IMR-90 (cell line): ENCODE measurements around the gene SERPINB8. TPM values are rescaled to one million over a fixed set of nuclear protein-coding genes. Genes with fewer than 3 reads are reported as not detected.

ENCODE experiments used
- ATAC-seq: fragments of 200-7000 bp; cut with Tn5 transposase; 2 replicates; pipeline ENCODE4 v1.9.1; 2020; ENCODE audit warnings: low read depth, mild to moderate bottlenecking, moderate library complexity
- BruUV-seq: library from RNA; stranded (reverse); fragments of 400-500 nt; replicated peaks from 2 replicates; lab custom pipeline; 2021; lab: Mats Ljungman, UMichigan
- CTCF ChIA-PET: fragments of 300-600 bp; formaldehyde crosslinking; extraction: SDS; loops from one replicate; lab custom pipeline; 2021; ENCODE audit warnings: antibody characterized with exemption; lab: Yijun Ruan, JAX
- POLR2A ChIA-PET: fragments of 300-600 bp; sonication (Branson Sonifier 250); formaldehyde crosslinking; loops from one replicate; lab custom pipeline; 2022; ENCODE audit warnings: antibody characterized with exemption; ENCODE audit not compliant: unreplicated experiment; lab: Charles Lee
- DNase-seq: peaks from one replicate; pipeline ENCODE4 v3.0.0; 2013
- H2AFZ ChIP-seq: replicated peaks from 2 replicates; pipeline ENCODE3; 2013; ENCODE audit warnings: low read length, mild to moderate bottlenecking; ENCODE audit not compliant: poor library complexity
- H2AK5ac ChIP-seq: 2 replicates; pipeline ENCODE4 v1.6.1; 2013; ENCODE audit warnings: low read depth, low read length, inconsistent platforms
- H2AK9ac ChIP-seq: replicated peaks from 2 replicates; pipeline ENCODE3; 2013; ENCODE audit warnings: mild to moderate bottlenecking, low read depth, low read length, moderate library complexity; ENCODE audit not compliant: poor library complexity
- H2BK120ac ChIP-seq: 2 replicates; pipeline ENCODE4 v1.6.1; 2013; ENCODE audit warnings: low read depth, low read length, inconsistent platforms
- H2BK15ac ChIP-seq: 3 replicates; pipeline ENCODE4 v1.6.1; 2013; ENCODE audit warnings: low read depth, low read length, inconsistent platforms
- H2BK20ac ChIP-seq: 2 replicates; pipeline ENCODE4 v1.6.1; 2013; ENCODE audit warnings: low read depth, mild to moderate bottlenecking, inconsistent platforms, low read length, moderate library complexity
- H2BK5ac ChIP-seq: 2 replicates; pipeline ENCODE4 v1.6.1; 2013; ENCODE audit warnings: mild to moderate bottlenecking, low read depth, low read length, inconsistent platforms; ENCODE audit not compliant: poor library complexity, severe bottlenecking
- H3K14ac ChIP-seq: replicated peaks from 2 replicates; pipeline ENCODE4 v1.6.1; 2013; ENCODE audit warnings: low read depth, low read length, inconsistent platforms
- H3K18ac ChIP-seq: 2 replicates; pipeline ENCODE4 v1.6.1; 2013; ENCODE audit warnings: low read depth, low read length, control low read depth
- H3K23ac ChIP-seq: 2 replicates; pipeline ENCODE4 v1.6.1; 2013; ENCODE audit warnings: low read depth, low read length, inconsistent platforms
- H3K27ac ChIP-seq: 2 replicates; pipeline ENCODE4 v1.5.1; 2013; ENCODE audit warnings: mild to moderate bottlenecking, control low read depth, low read length; ENCODE audit not compliant: insufficient read depth
- H3K27me3 ChIP-seq: 2 replicates; pipeline ENCODE4 v1.6.1; 2013; ENCODE audit warnings: low read length; ENCODE audit not compliant: control insufficient read depth, insufficient read depth
- H3K36me3 ChIP-seq: 2 replicates; pipeline ENCODE4 v1.6.1; 2013; ENCODE audit warnings: low read length, mixed read lengths; ENCODE audit not compliant: control insufficient read depth, insufficient read depth
- H3K4ac ChIP-seq: 2 replicates; pipeline ENCODE4 v1.6.1; 2013; ENCODE audit warnings: low read depth, low read length, inconsistent platforms
- H3K4me1 ChIP-seq: 2 replicates; pipeline ENCODE4 v1.6.1; 2013; ENCODE audit warnings: low read length, mixed read lengths; ENCODE audit not compliant: control insufficient read depth, insufficient read depth
- H3K4me2 ChIP-seq: 2 replicates; pipeline ENCODE4 v1.6.1; 2013; ENCODE audit warnings: low read depth, mild to moderate bottlenecking, control low read depth, low read length, moderate library complexity
- H3K4me3 ChIP-seq: 2 replicates; pipeline ENCODE4 v1.5.1; 2013; ENCODE audit warnings: low read depth, mild to moderate bottlenecking, control low read depth, low read length, moderate library complexity; ENCODE audit not compliant: insufficient read depth
- H3K56ac ChIP-seq: 2 replicates; pipeline ENCODE4 v1.6.1; 2013; ENCODE audit warnings: low read length, inconsistent platforms; ENCODE audit not compliant: insufficient read depth; ENCODE audit errors: extremely low read depth
- H3K79me1 ChIP-seq, 2 experiments: 2 replicates each; pipeline ENCODE4 v1.6.1; 2013; ENCODE audit warnings: low read length in 2 of 2, inconsistent platforms in 1 of 2, low read depth in 1 of 2
- H3K9ac ChIP-seq: 2 replicates; pipeline ENCODE4 v1.6.1; 2013; ENCODE audit warnings: low read depth, low read length, control low read depth
- H3K9me1 ChIP-seq: 2 replicates; pipeline ENCODE4 v1.6.1; 2013; ENCODE audit warnings: low read length, inconsistent platforms; ENCODE audit not compliant: insufficient read depth
- H3K9me3 ChIP-seq: 2 replicates; pipeline ENCODE4 v1.6.1; 2013; ENCODE audit warnings: low read length; ENCODE audit not compliant: control insufficient read depth, insufficient read depth
- H4K20me1 ChIP-seq: 2 replicates; pipeline ENCODE4 v1.6.1; 2013; ENCODE audit warnings: low read length, inconsistent platforms; ENCODE audit not compliant: insufficient read depth
- H4K5ac ChIP-seq: 2 replicates; pipeline ENCODE4 v1.6.1; 2013; ENCODE audit warnings: mild to moderate bottlenecking, low read depth, low read length, control low read depth
- H4K8ac ChIP-seq, 2 experiments: 2 replicates each; pipeline ENCODE4 v1.6.1; 2013; ENCODE audit warnings: low read depth in 2 of 2, low read length in 2 of 2, control low read depth in 1 of 2, inconsistent platforms in 1 of 2
- H4K91ac ChIP-seq: 2 replicates; pipeline ENCODE4 v1.6.1; 2013; ENCODE audit warnings: low read depth, low read length, inconsistent platforms; ENCODE audit not compliant: insufficient read depth
- BHLHE40 ChIP-seq: fragments of 150-350 bp; IDR thresholded peaks from 2 replicates; pipeline ENCODE4 v1.6.1; 2016; ENCODE audit warnings: mild to moderate bottlenecking, low read depth, low read length
- CEBPB ChIP-seq: IDR thresholded peaks from 2 replicates; pipeline ENCODE4 v1.6.1; 2012; ENCODE audit warnings: low read depth, low read length, improper control_type of control experiment
- FOS ChIP-seq: fragments of 150-350 bp; IDR thresholded peaks from 2 replicates; pipeline ENCODE4 v1.6.1; 2016; ENCODE audit warnings: low read depth, low read length
- MAFK ChIP-seq: IDR thresholded peaks from 2 replicates; pipeline ENCODE4 v1.6.1; 2012; ENCODE audit warnings: low read depth, low read length, improper control_type of control experiment
- MAZ ChIP-seq: IDR thresholded peaks from 2 replicates; pipeline ENCODE4 v1.6.1; 2012; ENCODE audit warnings: low read depth, mild to moderate bottlenecking, low read length, improper control_type of control experiment, moderate library complexity, borderline replicate concordance
- MXI1 ChIP-seq: IDR thresholded peaks from 2 replicates; pipeline ENCODE4 v1.6.1; 2012; ENCODE audit warnings: low read depth, mild to moderate bottlenecking, low read length, moderate library complexity, borderline replicate concordance
- NFE2L2 ChIP-seq: fragments of 150-350 bp; IDR thresholded peaks from 2 replicates; pipeline ENCODE4 v1.6.1; 2016; ENCODE audit warnings: low read depth, mild to moderate bottlenecking, low read length
- POLR2A ChIP-seq: IDR thresholded peaks from 2 replicates; pipeline ENCODE4 v1.6.1; 2012; ENCODE audit warnings: mild to moderate bottlenecking, low read depth, low read length
- RAD21 ChIP-seq: IDR thresholded peaks from 2 replicates; pipeline ENCODE4 v1.6.1; 2012; ENCODE audit warnings: low read length, improper control_type of control experiment
- RCOR1 ChIP-seq: IDR thresholded peaks from 2 replicates; pipeline ENCODE4 v1.6.1; 2012; ENCODE audit warnings: mild to moderate bottlenecking, low read length, improper control_type of control experiment; ENCODE audit not compliant: insufficient replicate concordance
- RFX5 ChIP-seq: IDR thresholded peaks from 2 replicates; pipeline ENCODE4 v1.8.0; 2012; ENCODE audit warnings: low read depth, mild to moderate bottlenecking, low read length, moderate library complexity
- USF2 ChIP-seq: fragments of 150-350 bp; IDR thresholded peaks from 2 replicates; pipeline ENCODE4 v1.6.1; 2017; ENCODE audit warnings: mild to moderate bottlenecking, antibody characterized with exemption, low read length, low read depth
- WGBS, 2 experiments: methylation state at CpG; one replicate each; pipeline versions ENCODE4 v1.1.5 to v1.1.7; 2013; ENCODE audit warnings: missing lambda C conversion rate in 2 of 2; ENCODE audit not compliant: insufficient read length in 1 of 2; ENCODE audit errors: extremely low coverage in 2 of 2; 5-methylcytosine and 5-hydroxymethylcytosine counted together
- dilution Hi-C: fragments of 300-500 bp; cut with HindIII; formaldehyde crosslinking; loops from one replicate; pipeline ENCODE4 v1.14.3; 2018; ENCODE audit warnings: low sequenced_read_pairs; ENCODE audit not compliant: unreplicated experiment
- in situ Hi-C: fragments of 300-500 bp; cut with MboI; formaldehyde crosslinking; loops from 3 replicates; pipeline ENCODE4 v1.14.3; 2019; ENCODE audit warnings: low sequenced_read_pairs, inconsistent platforms, mixed read lengths
- intact Hi-C: fragments of 100-400 bp; cut with micrococcal nuclease; formaldehyde crosslinking; loops from 2 replicates; pipeline ENCODE4 v1.10.0; 2022
- polyA plus RNA-seq, 3 experiments: library from polyadenylated mRNA; depleted of rRNA; stranded (reverse); fragments of >200 nt; gene quantifications; 2 replicates each; pipeline ENCODE4 v1.2.3, GENCODE V29; 2012; ENCODE audit warnings: low replicate concordance in 1 of 3
- total RNA-seq: library from RNA; depleted of rRNA; stranded (reverse); fragments of >200 nt; gene quantifications from 2 replicates; pipeline ENCODE4 v1.2.3, GENCODE V29; 2012
- TF ChIP-seq, protein P1 (sequence below): fragments of 150-350 bp; IDR thresholded peaks from 2 replicates; pipeline ENCODE4 v1.6.1; 2016; ENCODE audit warnings: low read depth, mild to moderate bottlenecking, low read length, moderate library complexity, borderline replicate concordance

Gene SERPINB8
- total and polyA plus RNA-seq, 2 of the 4 experiments (the other 2 are of a cell fraction), result 14.3 to 16.7 TPM

DNA sequence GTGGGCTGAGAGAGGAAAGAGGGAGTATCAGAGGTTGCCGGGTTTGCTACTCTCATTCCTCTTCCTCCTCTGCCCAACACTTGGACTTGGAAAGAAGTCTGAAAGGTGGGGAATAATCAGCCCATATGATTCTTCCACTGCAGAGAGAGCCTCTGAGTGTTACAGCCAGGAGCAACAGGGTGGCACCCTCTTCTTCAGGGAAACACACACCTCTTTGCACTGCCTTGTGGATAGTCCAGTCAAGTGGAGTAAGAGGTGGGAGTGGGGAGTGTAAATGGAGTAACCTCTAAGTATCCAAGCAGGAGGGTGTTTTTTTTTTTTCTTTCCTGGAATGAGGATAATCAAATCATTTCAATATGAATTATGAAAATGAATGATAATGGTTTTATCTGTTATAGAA, 9.0 kb upstream of the SERPINB8 start:
- Histone ChIP-seq H3K23ac (no peak overlapping the region), H2BK120ac (no peak overlapping the region), H2AFZ (no peak overlapping the region), H2AK9ac (no peak overlapping the region), H3K4ac (no peak overlapping the region), H3K14ac (no peak overlapping the region), H2BK5ac (no peak overlapping the region), H3K9me1 (no peaks in the 10 kb centered on the region), H3K4me3 (no peak overlapping the region), H3K27ac (no peak overlapping the region), H3K27me3 (peaks cover 28% of the 10 kb centered on the region), H4K20me1 (no peaks in the 10 kb centered on the region), H3K9me3 (no peaks in the 10 kb centered on the region), H4K8ac (no peak overlapping the region), H3K36me3 (no peaks in the 10 kb centered on the region), H4K91ac (no peak overlapping the region), H3K56ac (no peak overlapping the region), H2BK15ac (no peak overlapping the region), H4K5ac (no peak overlapping the region), H3K79me1 (no peaks in the 10 kb centered on the region), H3K4me1 (no peaks in the 10 kb centered on the region), H3K18ac (no peak overlapping the region), H2AK5ac (no peak overlapping the region), H3K9ac (no peak overlapping the region), H3K4me2 (no peak overlapping the region), H2BK20ac (no peak overlapping the region)
- BruUV-seq, result no TSS peak
- no CpG with 5 or more reads among the region's 1 CpG for WGBS, 2 experiments
- dilution Hi-C loops, result no loop called here
- in situ Hi-C loops, result no loop called here
- DNase-seq (no peak), ATAC-seq (no peak)
- CTCF ChIA-PET, result no interaction called here
- POLR2A ChIA-PET, result no interaction called here
- intact Hi-C loops, result no loop called here
- TF ChIP-seq MAZ, result no peak
- no peak for TF ChIP-seq CEBPB
- no peak for TF ChIP-seq USF2
- no peak for TF ChIP-seq MXI1
- TF ChIP-seq NFE2L2, result no peak
- TF ChIP-seq BHLHE40, result no peak
- TF ChIP-seq RFX5, result no peak
- TF ChIP-seq POLR2A, result no peak
- TF ChIP-seq, protein P1, sequence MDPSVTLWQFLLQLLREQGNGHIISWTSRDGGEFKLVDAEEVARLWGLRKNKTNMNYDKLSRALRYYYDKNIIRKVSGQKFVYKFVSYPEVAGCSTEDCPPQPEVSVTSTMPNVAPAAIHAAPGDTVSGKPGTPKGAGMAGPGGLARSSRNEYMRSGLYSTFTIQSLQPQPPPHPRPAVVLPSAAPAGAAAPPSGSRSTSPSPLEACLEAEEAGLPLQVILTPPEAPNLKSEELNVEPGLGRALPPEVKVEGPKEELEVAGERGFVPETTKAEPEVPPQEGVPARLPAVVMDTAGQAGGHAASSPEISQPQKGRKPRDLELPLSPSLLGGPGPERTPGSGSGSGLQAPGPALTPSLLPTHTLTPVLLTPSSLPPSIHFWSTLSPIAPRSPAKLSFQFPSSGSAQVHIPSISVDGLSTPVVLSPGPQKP, result no peak
- TF ChIP-seq FOS, result no peak
- no peak for TF ChIP-seq RAD21
- TF ChIP-seq RCOR1, result no peak
- TF ChIP-seq MAFK, result no peak
